Measurements from ENCODE around the gene DNA2. TPM values are rescaled to one million over a fixed set of nuclear protein-coding genes. Genes with fewer than 3 reads are reported as not detected.

DNA2 gene
- total and polyA plus RNA-seq, 8 donors: 0.31 to 16.3 (median 5.7) TPM

DNA sequence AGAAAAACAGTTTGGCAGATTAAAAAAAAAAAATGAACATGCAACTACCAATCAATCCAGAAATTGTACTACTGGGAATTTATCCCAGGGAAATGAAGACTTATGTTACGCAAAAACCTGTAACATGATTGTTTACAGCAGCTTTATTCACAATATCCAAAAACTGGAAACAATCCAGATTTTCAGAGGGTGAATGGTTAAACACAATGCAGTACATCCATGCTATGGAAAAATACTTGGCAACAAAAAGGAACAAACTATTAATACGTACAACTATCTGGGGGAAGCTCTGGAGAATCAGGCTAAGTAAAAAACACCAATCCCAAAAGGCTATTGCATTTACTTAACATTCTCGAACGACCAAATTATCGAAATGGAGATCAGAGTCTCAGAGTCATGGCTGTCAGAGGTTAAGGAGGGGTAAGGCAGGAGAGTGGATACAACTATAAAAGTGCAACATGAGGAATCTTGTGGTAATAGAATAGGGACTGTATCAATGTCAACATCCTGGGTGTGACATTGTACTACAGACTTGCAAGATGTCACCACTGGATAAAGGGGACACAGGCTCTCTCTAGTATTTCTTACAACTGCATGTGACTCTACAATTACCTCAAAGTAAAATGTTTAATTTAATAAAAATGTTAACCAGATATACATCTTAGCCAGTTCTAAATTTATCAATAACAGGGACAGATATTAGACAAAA lies 43.2 kb downstream of the DNA2 start:
- no peaks in the 10 kb centered on the region for H3K4me1 ChIP-seq
- H3K36me3 ChIP-seq: no peaks in the 10 kb centered on the region
- no peak overlapping the region for H3K27ac ChIP-seq
- no peaks in the 10 kb centered on the region for H3K9me3 ChIP-seq
- intact Hi-C loops (cut with DNase I; ENCODE audit: low total_unique reads): no loop called here
- TF ChIP-seq, protein P1, sequence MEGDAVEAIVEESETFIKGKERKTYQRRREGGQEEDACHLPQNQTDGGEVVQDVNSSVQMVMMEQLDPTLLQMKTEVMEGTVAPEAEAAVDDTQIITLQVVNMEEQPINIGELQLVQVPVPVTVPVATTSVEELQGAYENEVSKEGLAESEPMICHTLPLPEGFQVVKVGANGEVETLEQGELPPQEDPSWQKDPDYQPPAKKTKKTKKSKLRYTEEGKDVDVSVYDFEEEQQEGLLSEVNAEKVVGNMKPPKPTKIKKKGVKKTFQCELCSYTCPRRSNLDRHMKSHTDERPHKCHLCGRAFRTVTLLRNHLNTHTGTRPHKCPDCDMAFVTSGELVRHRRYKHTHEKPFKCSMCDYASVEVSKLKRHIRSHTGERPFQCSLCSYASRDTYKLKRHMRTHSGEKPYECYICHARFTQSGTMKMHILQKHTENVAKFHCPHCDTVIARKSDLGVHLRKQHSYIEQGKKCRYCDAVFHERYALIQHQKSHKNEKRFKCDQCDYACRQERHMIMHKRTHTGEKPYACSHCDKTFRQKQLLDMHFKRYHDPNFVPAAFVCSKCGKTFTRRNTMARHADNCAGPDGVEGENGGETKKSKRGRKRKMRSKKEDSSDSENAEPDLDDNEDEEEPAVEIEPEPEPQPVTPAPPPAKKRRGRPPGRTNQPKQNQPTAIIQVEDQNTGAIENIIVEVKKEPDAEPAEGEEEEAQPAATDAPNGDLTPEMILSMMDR (IDR thresholded peaks at IDR 0.05): no peak
- TF ChIP-seq POLR2AphosphoS5 (IDR thresholded peaks at IDR 0.05) (no peak), POLR2A (IDR thresholded peaks at IDR 0.05) (no peak), EP300 (IDR thresholded peaks at IDR 0.05) (no peak)
- H3K4me3 ChIP-seq: no peak overlapping the region
- H3K27me3 ChIP-seq: no peaks in the 10 kb centered on the region
- 87 to 93% (median 88%) methylated on average over 5 of the region's 5 CpGs for WGBS, 5 donors
- DNase-seq: no peak

DNA sequence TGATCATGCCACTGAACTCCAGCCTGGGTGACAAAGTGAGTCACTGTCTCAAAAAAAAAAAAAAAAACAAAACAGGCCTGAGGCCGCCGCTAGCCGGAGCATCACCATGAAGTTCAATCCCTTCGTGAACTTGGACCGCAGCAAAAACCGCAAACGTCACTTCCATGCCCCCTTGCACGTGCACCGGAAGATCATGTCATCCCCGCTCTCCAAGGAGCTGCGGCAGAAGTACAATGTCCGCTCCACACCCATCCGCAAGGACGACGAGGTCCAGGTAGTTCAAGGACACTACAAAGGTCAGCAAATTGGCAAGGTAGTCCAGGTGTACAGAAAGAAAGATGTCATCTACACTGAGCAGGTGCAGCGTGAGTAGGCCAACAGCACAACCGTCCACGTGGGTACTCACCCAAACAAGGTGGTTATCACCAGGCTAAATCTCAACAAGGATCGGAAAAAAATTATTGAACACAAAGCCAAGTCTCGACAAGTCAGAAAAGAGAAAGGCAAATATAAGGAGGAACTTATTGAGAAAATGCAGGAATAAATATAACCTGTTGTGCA lies 47.2 kb downstream of the DNA2 start:
- no peaks in the 10 kb centered on the region for H3K4me1 ChIP-seq
- intact Hi-C loops (cut with DNase I; ENCODE audit: low total_unique reads): no loop called here
- 81 to 92% (median 91%) methylated on average over 20 of the region's 20 CpGs for WGBS, 5 donors
- H3K27me3 ChIP-seq: no peaks in the 10 kb centered on the region
- no peak overlapping the region for H3K4me3 ChIP-seq
- no peaks in the 10 kb centered on the region for H3K9me3 ChIP-seq
- DNase-seq: no peak
- TF ChIP-seq EP300 (IDR thresholded peaks at IDR 0.05) (no peak), POLR2AphosphoS5 (IDR thresholded peaks at IDR 0.05) (no peak), POLR2A (IDR thresholded peaks at IDR 0.05) (no peak)
- TF ChIP-seq, protein P1 (IDR thresholded peaks at IDR 0.05): no peak
- H3K36me3 ChIP-seq: peaks cover 0 to 10% (median 0%) of the 10 kb centered on the region in 4 donors
- H3K27ac ChIP-seq: no peak overlapping the region

DNA sequence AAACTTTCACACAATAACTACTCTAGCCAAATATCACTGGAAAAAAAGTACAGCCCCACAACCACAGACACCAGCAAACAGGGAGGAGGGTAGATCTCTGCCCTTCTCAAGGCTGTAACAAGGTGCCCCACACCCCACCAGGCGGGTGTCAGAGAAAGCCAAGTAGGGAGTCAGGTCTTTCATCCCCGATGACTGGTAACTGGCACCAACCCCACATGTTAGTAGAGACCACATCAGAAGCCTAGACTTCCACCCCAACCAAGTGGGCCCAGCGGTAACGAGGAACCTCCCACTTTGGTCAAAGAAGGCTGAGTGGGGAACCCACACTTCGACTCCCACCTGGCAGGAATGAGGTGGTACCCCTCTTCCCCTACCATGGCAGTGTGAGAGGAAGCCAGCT lies 48.3 kb downstream of the DNA2 start:
- no peak overlapping the region for H3K4me3 ChIP-seq
- H3K9me3 ChIP-seq: no peaks in the 10 kb centered on the region
- intact Hi-C loops (cut with DNase I; ENCODE audit: low total_unique reads): no loop called here

DNA sequence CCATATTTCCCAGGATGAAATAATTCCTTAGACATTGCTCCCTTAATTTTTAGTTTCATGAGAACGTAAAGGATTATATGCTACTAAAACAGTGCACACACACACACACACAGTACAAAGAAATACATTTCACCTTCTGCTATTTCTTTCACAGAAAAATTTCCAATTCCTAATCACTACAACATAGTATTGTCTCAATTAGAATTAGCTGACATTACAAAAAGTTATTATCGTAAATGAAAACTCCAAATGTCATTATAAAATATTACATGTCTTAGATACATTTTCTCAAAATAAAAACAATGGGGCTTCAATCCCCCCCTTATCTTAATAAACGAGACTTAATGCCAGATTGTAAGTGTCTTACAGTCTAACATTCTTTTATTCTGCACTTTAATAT lies 52.4 kb downstream of the DNA2 start:
- intact Hi-C loops (cut with DNase I; ENCODE audit: low total_unique reads): no loop called here

More for the DNA sequence above, 48.3 kb downstream of the DNA2 start:
- Histone ChIP-seq H3K27ac (no peak overlapping the region), H3K27me3 (no peaks in the 10 kb centered on the region), H3K4me1 (no peaks in the 10 kb centered on the region), H3K36me3 (peaks cover 0 to 10% (median 0%) of the 10 kb centered on the region in 4 donors)
- TF ChIP-seq POLR2AphosphoS5 (IDR thresholded peaks at IDR 0.05) (no peak), EP300 (IDR thresholded peaks at IDR 0.05) (no peak), POLR2A (IDR thresholded peaks at IDR 0.05) (no peak)
- TF ChIP-seq, protein P1 (IDR thresholded peaks at IDR 0.05): no peak
- peak in 1 of 2 donors; percentile 8 for DNase-seq
- WGBS, 5 donors: 87 to 94% (median 91%) methylated on average over 4 to 5 of the region's 5 CpGs

More for the DNA sequence above, 52.4 kb downstream of the DNA2 start:
- Histone ChIP-seq H3K4me1 (no peaks in the 10 kb centered on the region), H3K27ac (no peak overlapping the region), H3K36me3 (peaks cover 0 to 17% (median 2%) of the 10 kb centered on the region in 4 donors), H3K9me3 (no peaks in the 10 kb centered on the region), H3K4me3 (no peak overlapping the region), H3K27me3 (no peaks in the 10 kb centered on the region)
- TF ChIP-seq, protein P1 (IDR thresholded peaks at IDR 0.05): no peak
- TF ChIP-seq POLR2A (IDR thresholded peaks at IDR 0.05) (no peak), POLR2AphosphoS5 (IDR thresholded peaks at IDR 0.05) (no peak), EP300 (IDR thresholded peaks at IDR 0.05) (no peak)
- WGBS, 5 donors: 72 to 85% (median 76%) methylated on average over 3 of the region's 3 CpGs
- DNase-seq: no peak

Data from stomach (tissue), 9 donors.